Activated T-helper 2 cell treated with anti-CD3 and anti-CD28 coated beads, Interferon-gamma antibody, Interleukin-2, Interleukin-4, amounts not matched to agents 10 μg/mL and 5 μg/mL and 100 μg/mL, durations not matched to agents 14 hours and 24 hours and 36 hours (primary cell): ENCODE measurements around the gene PLGRKT. TPM values are rescaled to one million over a fixed set of nuclear protein-coding genes. Genes with fewer than 3 reads are reported as not detected.
"Not testable (repeated sequence)": the region's sequence is repeated elsewhere in the genome, so short reads cannot be mapped to it uniquely, and the experiment has no call there.

Source experiments
- DNase-seq: peaks from one replicate; pipeline ENCODE4 v3.0.0; 2021; ENCODE audit warnings: low spot score
- H3K27ac Mint-ChIP-seq: one replicate; pipeline ENCODE4 v1.8.0; 2021; ENCODE audit warnings: mixed read lengths
- H3K27me3 Mint-ChIP-seq: one replicate; pipeline ENCODE4 v1.8.0; 2021; ENCODE audit warnings: low read depth, mixed read lengths
- H3K36me3 Mint-ChIP-seq: one replicate; pipeline ENCODE4 v1.8.0; 2021; ENCODE audit warnings: low read depth, mixed read lengths
- H3K4me1 Mint-ChIP-seq: one replicate; pipeline ENCODE4 v1.8.0; 2021; ENCODE audit warnings: low read depth, mixed read lengths
- H3K4me3 Mint-ChIP-seq: one replicate; pipeline ENCODE4 v1.8.0; 2021; ENCODE audit warnings: low read depth, mild to moderate bottlenecking, moderate library complexity, mixed read lengths
- H3K9me3 Mint-ChIP-seq: one replicate; pipeline ENCODE4 v1.8.0; 2021; ENCODE audit warnings: mixed read lengths
- intact Hi-C: fragments of 100-400 bp; cut with micrococcal nuclease; formaldehyde crosslinking; loops from one replicate; pipeline ENCODE4 v1.15.1; 2023
- total RNA-seq: library from RNA; stranded (reverse); gene quantifications from 2 replicates; pipeline ENCODE4 v1.2.3, GENCODE V29; 2022

The PLGRKT gene
- total RNA-seq, 1 donor from 2014 or later, result 39.3 TPM

- H3K9me3 Mint-ChIP-seq, H3K36me3 Mint-ChIP-seq, intact Hi-C loops, H3K27me3 Mint-ChIP-seq, H3K27ac Mint-ChIP-seq: not testable (repeated sequence)
- H3K4me1 Mint-ChIP-seq, result peaks cover 22% of the 10 kb centered on the region
- H3K4me3 Mint-ChIP-seq, result peak within 1 kb of the TSS; percentile 54
- DNase-seq, result peak; percentile 14
These were observed 98.4 kb downstream of the PLGRKT start, which contains the start of gene RLN1 for GRCh38 chr9:5338992-5339981. TSS of gene RLN1 (minus strand) at chr9:5339876. CDS start at chr9:5339746, 130 bp downstream.

DNA sequence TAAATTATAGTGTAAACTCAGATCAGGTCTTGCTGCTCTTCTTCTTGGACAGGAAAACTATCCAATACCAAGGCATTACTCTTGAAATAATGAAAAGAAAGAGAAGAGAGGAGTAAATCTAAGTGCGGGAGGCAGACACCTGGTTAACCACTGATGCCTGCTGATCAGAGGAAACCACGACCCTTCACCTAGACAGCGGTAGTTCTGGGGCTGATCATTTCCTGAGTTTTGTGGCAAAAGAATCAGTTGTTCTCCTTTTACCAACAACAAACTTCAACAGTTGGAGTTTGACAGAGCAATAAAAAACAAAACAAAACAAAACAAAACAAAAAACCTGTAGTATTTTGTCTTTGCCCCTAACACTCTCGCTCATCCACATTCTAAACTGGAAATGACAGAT is 101.0 kb downstream of the PLGRKT start:
- Mint-ChIP-seq H3K27me3 (no peaks in the 10 kb centered on the region), H3K27ac (no peak overlapping the region), H3K36me3 (peaks cover 23% of the 10 kb centered on the region), H3K4me1 (peaks cover 26% of the 10 kb centered on the region), H3K4me3 (peak overlapping the region; percentile 21), H3K9me3 (no peaks in the 10 kb centered on the region)
- intact Hi-C loops, result no loop called here
- peak; percentile 16 for DNase-seq

GRCh38 chr9:5331276-5331675 is 106.4 kb downstream of the PLGRKT start:
- intact Hi-C loops, H3K27ac Mint-ChIP-seq, DNase-seq, H3K9me3 Mint-ChIP-seq, H3K27me3 Mint-ChIP-seq, H3K4me3 Mint-ChIP-seq: not testable (repeated sequence)
- H3K4me1 Mint-ChIP-seq, result peaks cover 16% of the 10 kb centered on the region
- H3K36me3 Mint-ChIP-seq, result peaks cover 39% of the 10 kb centered on the region

GRCh38 chr9:5326893-5327548 is 110.7 kb downstream of the PLGRKT start:
- Mint-ChIP-seq H3K36me3 (peaks cover 18% of the 10 kb centered on the region), H3K27me3 (no peaks in the 10 kb centered on the region), H3K9me3 (no peaks in the 10 kb centered on the region), H3K4me3 (no peak overlapping the region), H3K27ac (no peak overlapping the region), H3K4me1 (peaks cover 8% of the 10 kb centered on the region)
- DNase-seq, result peak; percentile 19
- intact Hi-C loops, result no loop called here

DNA sequence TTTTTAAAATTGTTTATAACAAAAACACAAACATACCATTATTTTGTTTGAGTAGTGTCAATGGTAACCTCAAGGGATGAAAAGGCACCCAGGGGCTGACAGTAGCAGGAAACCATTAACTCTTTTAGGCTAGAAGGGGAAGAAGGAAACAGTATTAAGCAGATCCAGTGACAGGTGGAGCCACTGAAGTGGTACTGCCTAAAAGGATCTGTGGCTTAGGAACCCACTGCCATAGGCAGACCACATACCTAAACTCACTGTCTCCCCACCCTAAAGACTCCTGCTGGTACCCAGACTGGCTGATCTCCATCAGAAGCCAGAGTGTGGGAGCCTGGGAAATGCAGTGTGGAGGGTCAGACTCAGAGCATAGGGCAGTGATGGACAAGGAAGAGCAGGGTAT is 111.5 kb downstream of the PLGRKT start:
- DNase-seq, result no peak
- no peaks in the 10 kb centered on the region for H3K9me3 Mint-ChIP-seq
- peaks cover 15% of the 10 kb centered on the region for H3K36me3 Mint-ChIP-seq
- no peaks in the 10 kb centered on the region for H3K27me3 Mint-ChIP-seq
- H3K4me3 Mint-ChIP-seq, result no peak overlapping the region
- H3K27ac Mint-ChIP-seq, result no peak overlapping the region
- H3K4me1 Mint-ChIP-seq, result peaks cover 8% of the 10 kb centered on the region
- intact Hi-C loops, result no loop called here

DNA sequence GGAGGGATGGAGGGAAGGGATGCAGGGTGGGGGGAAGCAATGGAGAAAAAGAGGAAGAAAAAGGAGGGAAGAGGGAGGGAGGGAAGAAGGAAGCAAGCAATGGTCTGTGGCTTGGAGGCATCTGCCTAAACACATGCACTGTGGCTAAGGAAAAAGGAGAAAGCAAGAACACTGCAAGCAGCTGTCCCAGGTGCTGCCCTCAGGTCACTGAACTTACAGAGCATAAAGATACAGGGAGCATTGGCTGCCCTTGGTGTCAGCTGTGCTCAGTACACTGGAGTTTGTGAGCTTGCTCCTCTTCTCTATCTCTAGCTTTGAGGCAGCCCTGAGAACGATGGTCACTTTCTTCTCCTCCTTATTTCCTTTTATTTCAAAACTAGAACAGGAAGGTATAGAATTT is 116.1 kb downstream of the PLGRKT start:
- intact Hi-C loops, result not testable (repeated sequence)

DNA sequence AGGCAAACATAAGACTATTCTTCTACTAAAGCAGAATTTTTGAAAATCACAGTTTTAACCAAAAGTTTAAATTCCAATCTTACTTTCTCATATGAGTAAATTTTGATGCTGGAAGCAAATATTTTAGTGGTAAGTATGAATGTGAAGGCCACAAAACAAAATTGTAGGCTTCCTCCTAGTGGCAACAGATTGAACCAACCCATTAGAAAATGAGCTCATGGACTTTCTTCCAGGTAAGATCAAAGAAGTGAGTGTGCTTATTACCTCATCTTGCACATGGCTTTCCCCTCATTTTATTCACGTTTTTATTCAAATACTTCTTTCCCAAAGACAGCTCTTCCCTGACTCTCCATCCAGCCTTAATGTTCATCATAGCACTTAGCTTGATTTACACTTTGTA is 116.7 kb downstream of the PLGRKT start:
- peaks cover 7% of the 10 kb centered on the region for H3K36me3 Mint-ChIP-seq

More for the DNA sequence above, 116.1 kb downstream of the PLGRKT start:
- not testable (repeated sequence) for H3K4me3 Mint-ChIP-seq, DNase-seq, H3K9me3 Mint-ChIP-seq, H3K27ac Mint-ChIP-seq, H3K27me3 Mint-ChIP-seq, H3K4me1 Mint-ChIP-seq, H3K36me3 Mint-ChIP-seq

GRCh38 chr9:5316406-5316805 is 121.3 kb downstream of the PLGRKT start:
- H3K27me3 Mint-ChIP-seq, H3K4me3 Mint-ChIP-seq, DNase-seq, intact Hi-C loops, H3K27ac Mint-ChIP-seq, H3K4me1 Mint-ChIP-seq: not testable (repeated sequence)
- Mint-ChIP-seq H3K36me3 (peaks cover 20% of the 10 kb centered on the region), H3K9me3 (peaks cover 26% of the 10 kb centered on the region)

More for the DNA sequence above, 116.7 kb downstream of the PLGRKT start:
- H3K4me1 Mint-ChIP-seq, result peaks cover under 1% of the 10 kb centered on the region
- intact Hi-C loops, result no loop called here
- H3K4me3 Mint-ChIP-seq, result no peak overlapping the region
- no peak for DNase-seq
- no peaks in the 10 kb centered on the region for H3K27me3 Mint-ChIP-seq
- H3K9me3 Mint-ChIP-seq, result peaks cover 10% of the 10 kb centered on the region
- no peak overlapping the region for H3K27ac Mint-ChIP-seq

- Mint-ChIP-seq H3K27ac (no peak overlapping the region), H3K36me3 (peaks cover 17% of the 10 kb centered on the region), H3K4me1 (no peaks in the 10 kb centered on the region), H3K9me3 (peaks cover 26% of the 10 kb centered on the region), H3K4me3 (no peak overlapping the region), H3K27me3 (peaks cover 2% of the 10 kb centered on the region)
- no peak for DNase-seq
- intact Hi-C loops, result no loop called here
These were observed 122.4 kb downstream of the PLGRKT start for GRCh38 chr9:5315187-5315923.

DNA sequence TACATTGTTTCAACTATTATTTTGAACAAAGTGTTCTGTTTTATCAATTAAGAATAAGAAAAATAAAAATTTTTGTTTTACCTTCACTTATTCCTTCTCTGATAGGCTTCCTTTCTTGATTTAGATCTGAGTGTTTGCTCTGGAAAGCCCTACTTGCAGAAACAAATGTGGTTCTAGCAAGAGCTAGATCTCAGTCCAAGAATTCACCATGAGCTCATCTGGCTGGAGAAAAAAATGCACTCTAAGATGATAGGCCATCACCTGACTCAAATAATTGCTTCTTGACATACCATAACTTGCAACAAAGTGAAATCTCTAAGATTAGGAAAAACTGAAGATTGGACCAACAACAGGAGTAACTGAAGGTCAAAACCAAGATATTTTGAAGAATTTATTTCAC is 126.9 kb downstream of the PLGRKT start:
- H3K9me3 Mint-ChIP-seq, result peaks cover 14% of the 10 kb centered on the region
- no peak overlapping the region for H3K4me3 Mint-ChIP-seq
- H3K27ac Mint-ChIP-seq, result no peak overlapping the region
- no peak for DNase-seq
- peaks cover 3% of the 10 kb centered on the region for H3K27me3 Mint-ChIP-seq
- peaks cover 4% of the 10 kb centered on the region for H3K4me1 Mint-ChIP-seq
- intact Hi-C loops, result no loop called here
- H3K36me3 Mint-ChIP-seq, result peaks cover 13% of the 10 kb centered on the region
